WTC11 (cell line): ENCODE results near the gene BAZ2A. TPM values are rescaled to one million over a fixed set of nuclear protein-coding genes. Genes with fewer than 3 reads are reported as not detected.

Experiments
- ATAC-seq: fragments of 200-7000 bp; cut with Tn5 transposase; 2 replicates; pipeline ENCODE4 v1.10.0; 2021; ENCODE audit warnings: mild to moderate bottlenecking, moderate library complexity
- CTCF ChIA-PET: fragments of 300-600 bp; sonication (Branson Sonifier 250); formaldehyde crosslinking; loops from one replicate; lab custom pipeline; 2021; ENCODE audit warnings: antibody characterized with exemption; lab: Charles Lee
- POLR2A ChIA-PET: fragments of 350-600 bp; sonication (Branson Sonifier 250); formaldehyde crosslinking; loops from one replicate; lab custom pipeline; 2021; ENCODE audit warnings: antibody characterized with exemption; lab: Charles Lee
- DNase-seq: peaks from one replicate; pipeline ENCODE4 v3.0.0; 2021; ENCODE audit warnings: low spot score
- H3K27ac Mint-ChIP-seq: 2 replicates; pipeline ENCODE4 v1.8.0; 2021; ENCODE audit warnings: mixed read lengths
- H3K27me3 Mint-ChIP-seq: 2 replicates; pipeline ENCODE4 v1.8.0; 2021; ENCODE audit warnings: low read depth, mild to moderate bottlenecking, moderate library complexity, mixed read lengths
- H3K36me3 Mint-ChIP-seq: 2 replicates; pipeline ENCODE4 v1.8.0; 2021; ENCODE audit warnings: mixed read lengths
- H3K4me1 Mint-ChIP-seq: 2 replicates; pipeline ENCODE4 v1.8.0; 2022; ENCODE audit warnings: mixed read lengths
- H3K4me3 Mint-ChIP-seq: 2 replicates; pipeline ENCODE4 v1.8.0; 2021; ENCODE audit warnings: mild to moderate bottlenecking, moderate library complexity, mixed read lengths
- H3K9me3 Mint-ChIP-seq: 2 replicates; pipeline ENCODE4 v1.8.0; 2021; ENCODE audit warnings: mixed read lengths
- CREB1 ChIP-seq: sonication (generic); formaldehyde crosslinking; IDR thresholded peaks from 2 replicates; pipeline ENCODE4 v1.8.0; 2023; ENCODE audit warnings: mild to moderate bottlenecking, missing genetic modification reagents
- CREM ChIP-seq: sonication (generic); formaldehyde crosslinking; IDR thresholded peaks from 2 replicates; pipeline ENCODE4 v1.8.1; 2022; ENCODE audit warnings: mild to moderate bottlenecking, missing genetic modification reagents, moderate library complexity
- FOXK1 ChIP-seq: sonication (generic); formaldehyde crosslinking; IDR thresholded peaks from 2 replicates; pipeline ENCODE4 v1.8.0; 2022; ENCODE audit warnings: mild to moderate bottlenecking, moderate library complexity, missing genetic modification reagents
- GABPB1 ChIP-seq: sonication (generic); formaldehyde crosslinking; IDR thresholded peaks from 2 replicates; pipeline ENCODE4 v1.8.1; 2023; ENCODE audit warnings: mild to moderate bottlenecking, missing genetic modification reagents
- GRHL2 ChIP-seq: fragments of 250-450 bp; sonication (Bioruptor Pico); IDR thresholded peaks from 2 replicates; pipeline ENCODE4 v1.8.0; 2022; ENCODE audit warnings: mild to moderate bottlenecking, moderate library complexity; ENCODE audit not compliant: insufficient replicate concordance, severe bottlenecking
- IRF1 ChIP-seq: sonication (generic); formaldehyde crosslinking; IDR thresholded peaks from 2 replicates; pipeline ENCODE4 v1.8.0; 2023; ENCODE audit warnings: missing genetic modification reagents
- IRF2 ChIP-seq: sonication (generic); formaldehyde crosslinking; IDR thresholded peaks from 2 replicates; pipeline ENCODE4 v1.8.0; 2022; ENCODE audit warnings: low read depth, missing genetic modification reagents, borderline replicate concordance
- KAT7 ChIP-seq: sonication (generic); formaldehyde crosslinking; IDR thresholded peaks from 2 replicates; pipeline ENCODE4 v1.8.1; 2023; ENCODE audit warnings: missing genetic modification reagents, mild to moderate bottlenecking, borderline replicate concordance
- NFATC4 ChIP-seq: fragments of 250-450 bp; sonication (Bioruptor Pico); IDR thresholded peaks from 2 replicates; pipeline ENCODE4 v1.9.0; 2021; ENCODE audit warnings: mild to moderate bottlenecking
- NFYB ChIP-seq: sonication (generic); formaldehyde crosslinking; conservative IDR thresholded peaks from 2 replicates; pipeline ENCODE4 v1.8.0; 2022; ENCODE audit warnings: low read depth, missing genetic modification reagents
- OVOL2 ChIP-seq: fragments of 250-450 bp; sonication (Bioruptor Pico); IDR thresholded peaks from 2 replicates; pipeline ENCODE4 v1.9.0; 2021; ENCODE audit warnings: mild to moderate bottlenecking, borderline replicate concordance
- PRRX2 ChIP-seq: fragments of 250-450 bp; sonication (Bioruptor Pico); IDR thresholded peaks from 2 replicates; pipeline ENCODE4 v1.8.0; 2021; ENCODE audit warnings: mild to moderate bottlenecking
- SP1 ChIP-seq: sonication (generic); formaldehyde crosslinking; conservative IDR thresholded peaks from 2 replicates; pipeline ENCODE4 v1.8.1; 2022; ENCODE audit warnings: missing genetic modification reagents
- TCF7 ChIP-seq: sonication (generic); formaldehyde crosslinking; IDR thresholded peaks from 2 replicates; pipeline ENCODE4 v1.8.0; 2022; ENCODE audit warnings: mild to moderate bottlenecking, low read depth, missing genetic modification reagents, moderate library complexity
- ZBTB21 ChIP-seq: sonication (generic); formaldehyde crosslinking; IDR thresholded peaks from 2 replicates; pipeline ENCODE4 v1.8.1; 2023; ENCODE audit warnings: mild to moderate bottlenecking, missing genetic modification reagents, borderline replicate concordance
- ZNF396 ChIP-seq: fragments of 250-450 bp; sonication (Bioruptor Pico); IDR thresholded peaks from 2 replicates; pipeline ENCODE4 v1.8.0; 2021; ENCODE audit warnings: mild to moderate bottlenecking, moderate library complexity, borderline replicate concordance
- total RNA-seq: library from RNA; stranded (reverse); gene quantifications from 3 replicates; pipeline ENCODE4 v1.2.3, GENCODE V29; 2021
- TF ChIP-seq, protein P1 (sequence below): sonication (generic); formaldehyde crosslinking; IDR thresholded peaks from 2 replicates; pipeline ENCODE4 v1.8.1; 2022; ENCODE audit warnings: low read depth, mild to moderate bottlenecking, moderate library complexity, missing genetic modification reagents, borderline replicate concordance
- TF ChIP-seq, protein P2 (sequence below): sonication (generic); formaldehyde crosslinking; IDR thresholded peaks from 2 replicates; pipeline ENCODE4 v1.8.1; 2022; ENCODE audit warnings: mild to moderate bottlenecking, missing genetic modification reagents, moderate library complexity, borderline replicate concordance
- TF ChIP-seq, protein P3 (sequence below): sonication (generic); formaldehyde crosslinking; IDR thresholded peaks from 2 replicates; pipeline ENCODE4 v1.8.0; 2022; ENCODE audit warnings: mild to moderate bottlenecking, missing genetic modification reagents
- TF ChIP-seq, protein P4 (sequence below): sonication (generic); formaldehyde crosslinking; conservative IDR thresholded peaks from 2 replicates; pipeline ENCODE4 v1.8.1; 2022; ENCODE audit warnings: mild to moderate bottlenecking, missing genetic modification reagents
- TF ChIP-seq, protein P5 (sequence below): sonication (generic); formaldehyde crosslinking; IDR thresholded peaks from 2 replicates; pipeline ENCODE4 v1.8.1; 2022; ENCODE audit warnings: missing genetic modification reagents, borderline replicate concordance

The BAZ2A gene
- total RNA-seq, 1 experiment from 2014 or later, result 114 TPM

GRCh38 chr12:56601503-56601902, 28.6 kb downstream of the BAZ2A start:
- Mint-ChIP-seq H3K9me3 (no peaks in the 10 kb centered on the region), H3K27me3 (no peaks in the 10 kb centered on the region; the same call in 1 of the 2 replicates), H3K27ac (no peak overlapping the region), H3K4me1 (peaks cover 5% of the 10 kb centered on the region), H3K36me3 (peaks cover 82% of the 10 kb centered on the region)
- POLR2A ChIA-PET, result interaction anchor here (1.0 kb wide), 1 partner anchor 28 kb away, joined by 3 read pairs; no protein-coding TSS in a partner anchor
- peak; percentile 58 for ATAC-seq
- CTCF ChIA-PET, result interaction anchor here (0.7 to 2.8 kb wide), 7 partner anchors 10 to 255 kb away, joined by 3 to 42 read pairs (median 4); partner anchors contain the start of gene NACA
- peak; percentile 53 for DNase-seq
- TF ChIP-seq CREM (CRISPR knock-in tag) (no peak), IRF2 (no peak), NFATC4 (no peak), GABPB1 (CRISPR knock-in tag) (no peak), IRF1 (CRISPR knock-in tag) (no peak), NFYB (CRISPR knock-in tag) (no peak), ZBTB21 (CRISPR knock-in tag) (no peak), OVOL2 (no peak), KAT7 (CRISPR knock-in tag) (no peak), FOXK1 (CRISPR knock-in tag) (no peak), SP1 (CRISPR knock-in tag) (no peak), TCF7 (CRISPR knock-in tag) (no peak)
- TF ChIP-seq, protein P1, sequence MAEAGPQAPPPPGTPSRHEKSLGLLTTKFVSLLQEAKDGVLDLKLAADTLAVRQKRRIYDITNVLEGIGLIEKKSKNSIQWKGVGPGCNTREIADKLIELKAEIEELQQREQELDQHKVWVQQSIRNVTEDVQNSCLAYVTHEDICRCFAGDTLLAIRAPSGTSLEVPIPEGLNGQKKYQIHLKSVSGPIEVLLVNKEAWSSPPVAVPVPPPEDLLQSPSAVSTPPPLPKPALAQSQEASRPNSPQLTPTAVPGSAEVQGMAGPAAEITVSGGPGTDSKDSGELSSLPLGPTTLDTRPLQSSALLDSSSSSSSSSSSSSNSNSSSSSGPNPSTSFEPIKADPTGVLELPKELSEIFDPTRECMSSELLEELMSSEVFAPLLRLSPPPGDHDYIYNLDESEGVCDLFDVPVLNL (CRISPR knock-in tag), result no peak
- TF ChIP-seq, protein P2, sequence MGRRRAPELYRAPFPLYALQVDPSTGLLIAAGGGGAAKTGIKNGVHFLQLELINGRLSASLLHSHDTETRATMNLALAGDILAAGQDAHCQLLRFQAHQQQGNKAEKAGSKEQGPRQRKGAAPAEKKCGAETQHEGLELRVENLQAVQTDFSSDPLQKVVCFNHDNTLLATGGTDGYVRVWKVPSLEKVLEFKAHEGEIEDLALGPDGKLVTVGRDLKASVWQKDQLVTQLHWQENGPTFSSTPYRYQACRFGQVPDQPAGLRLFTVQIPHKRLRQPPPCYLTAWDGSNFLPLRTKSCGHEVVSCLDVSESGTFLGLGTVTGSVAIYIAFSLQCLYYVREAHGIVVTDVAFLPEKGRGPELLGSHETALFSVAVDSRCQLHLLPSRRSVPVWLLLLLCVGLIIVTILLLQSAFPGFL (CRISPR knock-in tag), result no peak
- TF ChIP-seq, protein P3, sequence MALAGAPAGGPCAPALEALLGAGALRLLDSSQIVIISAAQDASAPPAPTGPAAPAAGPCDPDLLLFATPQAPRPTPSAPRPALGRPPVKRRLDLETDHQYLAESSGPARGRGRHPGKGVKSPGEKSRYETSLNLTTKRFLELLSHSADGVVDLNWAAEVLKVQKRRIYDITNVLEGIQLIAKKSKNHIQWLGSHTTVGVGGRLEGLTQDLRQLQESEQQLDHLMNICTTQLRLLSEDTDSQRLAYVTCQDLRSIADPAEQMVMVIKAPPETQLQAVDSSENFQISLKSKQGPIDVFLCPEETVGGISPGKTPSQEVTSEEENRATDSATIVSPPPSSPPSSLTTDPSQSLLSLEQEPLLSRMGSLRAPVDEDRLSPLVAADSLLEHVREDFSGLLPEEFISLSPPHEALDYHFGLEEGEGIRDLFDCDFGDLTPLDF, result no peak
- TF ChIP-seq, all 79 proteins: peak for 0
- H3K4me3 Mint-ChIP-seq, result no peak overlapping the region

- ChIA-PET CTCF (interaction anchor here (1.2 to 2.8 kb wide), 4 partner anchors 23 to 125 kb away, joined by 4 to 42 read pairs (median 5); partner anchors contain the start of gene NACA), POLR2A (no interaction called here)
- ATAC-seq, result no peak
- no peak for DNase-seq
- Mint-ChIP-seq H3K27me3 (no peaks in the 10 kb centered on the region; the same call in 1 of the 2 replicates), H3K27ac (no peak overlapping the region), H3K9me3 (no peaks in the 10 kb centered on the region), H3K36me3 (peaks cover 74% of the 10 kb centered on the region), H3K4me3 (no peak overlapping the region), H3K4me1 (peaks cover 5% of the 10 kb centered on the region)
- no peak for TF ChIP-seq CREB1 (CRISPR knock-in tag)
Observed at GRCh38 chr12:56600753-56601152, 29.4 kb downstream of the BAZ2A start.

DNA sequence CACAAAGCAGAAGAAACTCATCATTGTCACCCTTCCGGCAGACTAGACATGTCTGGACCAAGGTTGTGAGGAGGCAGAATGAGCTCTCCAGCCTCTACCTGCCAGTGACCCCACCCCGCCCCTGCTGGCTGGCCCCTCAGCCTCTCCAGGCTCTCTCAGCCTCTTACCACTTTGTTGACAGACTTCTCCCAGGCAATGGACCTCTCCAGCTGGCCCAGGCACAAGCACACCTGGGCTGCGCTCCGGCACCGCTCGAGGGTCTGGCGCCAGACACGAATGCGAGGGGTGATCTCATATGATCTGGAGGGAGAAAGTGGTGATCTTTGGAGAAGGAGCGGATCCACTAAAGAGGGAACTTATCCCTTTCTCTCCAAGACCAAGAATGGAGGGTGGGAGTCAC, 30.3 kb downstream of the BAZ2A start:
- no peak for ATAC-seq
- peaks cover 7% of the 10 kb centered on the region for H3K4me1 Mint-ChIP-seq
- no peak overlapping the region for H3K27ac Mint-ChIP-seq
- no peaks in the 10 kb centered on the region; the same call in 1 of the 2 replicates for H3K27me3 Mint-ChIP-seq
- ChIA-PET POLR2A (no interaction called here), CTCF (interaction anchor here (2.8 kb wide), 1 partner anchor 35 kb away, joined by 42 read pairs; no protein-coding TSS in a partner anchor)
- no peak for DNase-seq
- peaks cover 65% of the 10 kb centered on the region for H3K36me3 Mint-ChIP-seq
- H3K4me3 Mint-ChIP-seq, result no peak overlapping the region
- H3K9me3 Mint-ChIP-seq, result no peaks in the 10 kb centered on the region
- TF ChIP-seq ZBTB21 (CRISPR knock-in tag) (no peak), GRHL2 (CRISPR knock-in tag) (no peak), NFATC4 (no peak), PRRX2 (no peak), ZNF396 (no peak)
- TF ChIP-seq, protein P4, sequence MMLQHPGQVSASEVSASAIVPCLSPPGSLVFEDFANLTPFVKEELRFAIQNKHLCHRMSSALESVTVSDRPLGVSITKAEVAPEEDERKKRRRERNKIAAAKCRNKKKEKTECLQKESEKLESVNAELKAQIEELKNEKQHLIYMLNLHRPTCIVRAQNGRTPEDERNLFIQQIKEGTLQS, result no peak
- TF ChIP-seq, protein P3, result no peak
- TF ChIP-seq, protein P5, sequence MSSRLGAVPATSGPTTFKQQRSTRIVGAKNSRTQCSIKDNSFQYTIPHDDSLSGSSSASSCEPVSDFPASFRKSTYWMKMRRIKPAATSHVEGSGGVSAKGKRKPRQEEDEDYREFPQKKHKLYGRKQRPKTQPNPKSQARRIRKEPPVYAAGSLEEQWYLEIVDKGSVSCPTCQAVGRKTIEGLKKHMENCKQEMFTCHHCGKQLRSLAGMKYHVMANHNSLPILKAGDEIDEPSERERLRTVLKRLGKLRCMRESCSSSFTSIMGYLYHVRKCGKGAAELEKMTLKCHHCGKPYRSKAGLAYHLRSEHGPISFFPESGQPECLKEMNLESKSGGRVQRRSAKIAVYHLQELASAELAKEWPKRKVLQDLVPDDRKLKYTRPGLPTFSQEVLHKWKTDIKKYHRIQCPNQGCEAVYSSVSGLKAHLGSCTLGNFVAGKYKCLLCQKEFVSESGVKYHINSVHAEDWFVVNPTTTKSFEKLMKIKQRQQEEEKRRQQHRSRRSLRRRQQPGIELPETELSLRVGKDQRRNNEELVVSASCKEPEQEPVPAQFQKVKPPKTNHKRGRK (CRISPR knock-in tag), result no peak
